Mammary epithelial cell (primary cell): Measurements from ENCODE around the gene AKR1B1.
A peak's percentile ranks its signal among the peaks of the same experiment; 100 is the strongest.

ENCODE experiments used
- CTCF ChIP-seq, 2 donors: IDR thresholded peaks in 1 of 2; conservative IDR thresholded peaks in 1 of 2; 2 replicates each; pipeline ENCODE4 v1.5.1; 2011 to 2012; ENCODE audit warnings: inconsistent platforms in 2 of 2, low read length in 2 of 2, mild to moderate bottlenecking in 2 of 2, control low read depth in 1 of 2, low read depth in 1 of 2; ENCODE audit not compliant: insufficient read depth in 1 of 2; ENCODE audit errors: extremely low read depth in 1 of 2
- EZH2 ChIP-seq: IDR thresholded peaks from 2 replicates; pipeline ENCODE4 v1.6.1; 2012; ENCODE audit warnings: low read length, inconsistent platforms, borderline replicate concordance

- TF ChIP-seq CTCF (conservative IDR thresholded peaks at IDR 0.05 in 1 of 2, IDR thresholded peaks at IDR 0.05 in 1 of 2; ENCODE audit: extremely low read depth in 1 of 2, insufficient read depth in 1 of 2, low read depth in 1 of 2, low read length in 2 of 2) (peak; percentile 76 to 89), EZH2 (no peak)
Observed at GRCh38 chr7:134420424-134421125, 38.3 kb downstream of the AKR1B1 start.
